HepG2 (cell line): Measurements from ENCODE around the gene POTEF.
"Not testable (repeated sequence)": the region's sequence is repeated elsewhere in the genome, so short reads cannot be mapped to it uniquely, and the experiment has no call there.

Source experiments
- CBX2 ChIP-seq, 2 experiments: fragments of 200-600 bp in 1 of 2; sonication (generic); formaldehyde crosslinking in 1 of 2; IDR thresholded peaks; 2 replicates each; pipeline versions ENCODE4 v1.7.0 to v1.8.1; 2018 to 2022; ENCODE audit warnings: low read depth in 2 of 2, low read length in 1 of 2, mild to moderate bottlenecking in 1 of 2, missing genetic modification reagents in 1 of 2
- CTCF ChIP-seq: sonication (generic); formaldehyde crosslinking; IDR thresholded peaks from 2 replicates; pipeline ENCODE4 v1.5.0; 2020; ENCODE audit warnings: mild to moderate bottlenecking, missing genetic modification reagents, moderate library complexity
- EP300 ChIP-seq, 3 experiments: sonication (generic) in 1 of 3; formaldehyde crosslinking in 1 of 3; IDR thresholded peaks; 2 replicates each; pipeline versions ENCODE4 v1.5.1 to v1.6.1; 2011 to 2020; ENCODE audit warnings: low read depth in 2 of 3, low read length in 2 of 3, borderline replicate concordance in 1 of 3, improper control_type of control experiment in 1 of 3, mild to moderate bottlenecking in 1 of 3, missing genetic modification reagents in 1 of 3, moderate library complexity in 1 of 3
- JUN ChIP-seq: sonication (generic); formaldehyde crosslinking; IDR thresholded peaks from 2 replicates; pipeline ENCODE4 v1.4.0; 2020; ENCODE audit warnings: mild to moderate bottlenecking, missing genetic modification reagents
- JUND ChIP-seq: sonication (generic); formaldehyde crosslinking; IDR thresholded peaks from 2 replicates; pipeline ENCODE4 v1.8.0; 2022; ENCODE audit warnings: mild to moderate bottlenecking, missing genetic modification reagents
- MAFK ChIP-seq, 2 experiments: IDR thresholded peaks in 1 of 2; conservative IDR thresholded peaks in 1 of 2; 2 replicates each; pipeline ENCODE4 v1.6.1; 2011; ENCODE audit warnings: improper control_type of control experiment in 2 of 2, low read length in 2 of 2
- SPEN ChIP-seq: sonication (generic); formaldehyde crosslinking; IDR thresholded peaks from 2 replicates; pipeline ENCODE4 v1.5.1; 2020; ENCODE audit warnings: low read depth, mild to moderate bottlenecking, missing genetic modification reagents
- TARDBP ChIP-seq: sonication (generic); formaldehyde crosslinking; IDR thresholded peaks from 2 replicates; pipeline ENCODE4 v1.8.0; 2022; ENCODE audit warnings: mild to moderate bottlenecking, missing genetic modification reagents
- TFAP4 ChIP-seq: sonication (generic); IDR thresholded peaks from 2 replicates; pipeline ENCODE4 v1.6.1; 2016; ENCODE audit warnings: low read depth, borderline replicate concordance
- ZBTB21 ChIP-seq: sonication (generic); formaldehyde crosslinking; IDR thresholded peaks from 2 replicates; pipeline ENCODE4 v1.4.0; 2020; ENCODE audit warnings: missing genetic modification reagents
- ZBTB7A ChIP-seq: sonication (generic); formaldehyde crosslinking; IDR thresholded peaks from 2 replicates; pipeline ENCODE4 v1.8.0; 2022; ENCODE audit warnings: mild to moderate bottlenecking, missing genetic modification reagents
- ZNF496 ChIP-seq: sonication (generic); formaldehyde crosslinking; IDR thresholded peaks from 2 replicates; pipeline ENCODE4 v1.8.1; 2023; ENCODE audit warnings: mild to moderate bottlenecking, moderate library complexity, missing genetic modification reagents; ENCODE audit not compliant: insufficient replicate concordance
- ZNF687 ChIP-seq: sonication (generic); formaldehyde crosslinking; IDR thresholded peaks from 2 replicates; pipeline ENCODE4 v1.5.1; 2020; ENCODE audit warnings: mild to moderate bottlenecking, missing genetic modification reagents, moderate library complexity

- not testable (repeated sequence) for TF ChIP-seq TARDBP; ZBTB7A (CRISPR knock-in tag); ZNF496 (CRISPR knock-in tag); SPEN; CBX2 (IDR thresholded peaks at IDR 0.05; ENCODE audit: low read depth, low read length); CBX2 (CRISPR knock-in tag; IDR thresholded peaks at IDR 0.05; ENCODE audit: low read depth); EP300 (IDR thresholded peaks at IDR 0.05; ENCODE audit: low read depth in 2 of 2, low read length in 2 of 2); EP300 (CRISPR knock-in tag; IDR thresholded peaks at IDR 0.05; ENCODE audit: borderline replicate concordance); ZBTB21 (CRISPR knock-in tag); CTCF (CRISPR knock-in tag); TFAP4; JUN; ZNF687 (CRISPR knock-in tag); MAFK (conservative IDR thresholded peaks at IDR 0.05 in 1 of 2, IDR thresholded peaks at IDR 0.05 in 1 of 2; ENCODE audit: low read length in 2 of 2); JUND (CRISPR knock-in tag)
These were observed 8.1 kb upstream of the POTEF start for GRCh38 chr2:130137118-130137517.
